ENCODE measurements around the gene MMP25. TPM values are rescaled to one million over a fixed set of nuclear protein-coding genes. Genes with fewer than 3 reads are reported as not detected.

Gene MMP25
- total RNA-seq, 1 donor from 2014 or later, result 0.13 TPM

- DNase-seq (ENCODE audit: low read depth, low spot score), result no peak
Observed at GRCh38 chr16:3017344-3017743, 29.0 kb upstream of the MMP25 start.

- DNase-seq (ENCODE audit: low read depth, low spot score), result no peak
Observed at GRCh38 chr16:3017794-3018506, 28.4 kb upstream of the MMP25 start, which contains the start of gene CLDN6. Gene CLDN6 (minus strand): TSS chr16:3018183. CDS start chr16:3016021, 2,162 bp downstream.

- DNase-seq (ENCODE audit: low read depth, low spot score), result no peak
Observed at GRCh38 chr16:3019594-3020246, 26.6 kb upstream of the MMP25 start.

- DNase-seq (ENCODE audit: low read depth, low spot score), result no peak
Observed at GRCh38 chr16:3020247-3020603, 26.1 kb upstream of the MMP25 start, which contains the start of gene TNFRSF12A. Gene TNFRSF12A (plus strand): TSS chr16:3020368. CDS start chr16:3020398, 30 bp downstream.

GRCh38 chr16:3020604-3021448 lies 25.5 kb upstream of the MMP25 start:
- DNase-seq (ENCODE audit: low read depth, low spot score), result peak; percentile 66

GRCh38 chr16:3021449-3022207 lies 24.7 kb upstream of the MMP25 start:
- no peak for DNase-seq (ENCODE audit: low read depth, low spot score)

GRCh38 chr16:3022208-3022683 lies 24.1 kb upstream of the MMP25 start:
- peak; percentile 85 for DNase-seq (ENCODE audit: low read depth, low spot score)

GRCh38 chr16:3022684-3023414 lies 23.5 kb upstream of the MMP25 start:
- no peak for DNase-seq (ENCODE audit: low read depth, low spot score)

GRCh38 chr16:3023415-3023668 lies 23.0 kb upstream of the MMP25 start:
- DNase-seq (ENCODE audit: low read depth, low spot score), result no peak

- DNase-seq (ENCODE audit: low read depth, low spot score), result peak; percentile 94
Observed at GRCh38 chr16:3023669-3024478, 22.5 kb upstream of the MMP25 start, which contains the start of the genes HCFC1R1 and THOC6. Gene HCFC1R1 (minus strand): TSS chr16:3023942. CDS start chr16:3023941, 1 bp downstream. Gene THOC6 (plus strand): TSS chr16:3024035. CDS start chr16:3024327, 292 bp downstream.

GRCh38 chr16:3025032-3026002 lies 21.0 kb upstream of the MMP25 start:
- DNase-seq (ENCODE audit: low read depth, low spot score), result no peak

- DNase-seq (ENCODE audit: low read depth, low spot score), result no peak
Observed at GRCh38 chr16:3026003-3026378, 20.4 kb upstream of the MMP25 start.

GRCh38 chr16:3026609-3027488 lies 19.5 kb upstream of the MMP25 start:
- no peak for DNase-seq (ENCODE audit: low read depth, low spot score)

- no peak for DNase-seq (ENCODE audit: low read depth, low spot score)
Observed at GRCh38 chr16:3027489-3027795, 18.9 kb upstream of the MMP25 start.

GRCh38 chr16:3027983-3028715 lies 18.2 kb upstream of the MMP25 start:
- no peak for DNase-seq (ENCODE audit: low read depth, low spot score)

GRCh38 chr16:3028716-3029319 lies 17.5 kb upstream of the MMP25 start:
- DNase-seq (ENCODE audit: low read depth, low spot score), result no peak
